Mesodermal cell (in vitro differentiated cells): ENCODE data around the gene CLASRP.
"Not testable (repeated sequence)": the region's sequence is repeated elsewhere in the genome, so short reads cannot be mapped to it uniquely, and the experiment has no call there.

Experiments
- H3K27ac ChIP-seq: 2 replicates; pipeline ENCODE4 v1.7.0; 2013; ENCODE audit warnings: mild to moderate bottlenecking, low read depth, low read length, moderate library complexity; ENCODE audit not compliant: severe bottlenecking
- H3K36me3 ChIP-seq: 2 replicates; pipeline ENCODE4 v1.7.1; 2013; ENCODE audit warnings: mild to moderate bottlenecking, low read length, moderate library complexity; ENCODE audit not compliant: control insufficient read depth, insufficient read depth
- H3K4me1 ChIP-seq: one replicate; pipeline ENCODE4 v1.7.1; 2013; ENCODE audit warnings: mild to moderate bottlenecking, low read length; ENCODE audit not compliant: insufficient read depth, control insufficient read depth, poor library complexity, severe bottlenecking
- H3K4me3 ChIP-seq: 2 replicates; pipeline ENCODE4 v1.7.0; 2013; ENCODE audit warnings: low read length, control low read depth, mild to moderate bottlenecking; ENCODE audit not compliant: insufficient read depth, poor library complexity, severe bottlenecking; ENCODE audit errors: extremely low read depth
- H3K9me3 ChIP-seq: 2 replicates; pipeline ENCODE4 v1.7.1; 2013; ENCODE audit warnings: mild to moderate bottlenecking, low read length, moderate library complexity; ENCODE audit not compliant: control insufficient read depth
- WGBS, 2 experiments: methylation state at CpG; one replicate each; pipeline ENCODE4 v1.1.5; 2013; ENCODE audit warnings: missing lambda C conversion rate in 2 of 2; ENCODE audit not compliant: insufficient coverage in 2 of 2; 5-methylcytosine and 5-hydroxymethylcytosine counted together

CLASRP gene

GRCh38 chr19:45118106-45118505, 79.3 kb downstream of the CLASRP start:
- Histone ChIP-seq H3K4me1 (no peaks in the 10 kb centered on the region), H3K9me3 (no peaks in the 10 kb centered on the region), H3K4me3 (no peak overlapping the region), H3K36me3 (peaks cover 2% of the 10 kb centered on the region), H3K27ac (no peak overlapping the region)
- WGBS, 2 experiments, result 94 to 100% methylated on average over 4 to 5 of the region's 5 CpGs

DNA sequence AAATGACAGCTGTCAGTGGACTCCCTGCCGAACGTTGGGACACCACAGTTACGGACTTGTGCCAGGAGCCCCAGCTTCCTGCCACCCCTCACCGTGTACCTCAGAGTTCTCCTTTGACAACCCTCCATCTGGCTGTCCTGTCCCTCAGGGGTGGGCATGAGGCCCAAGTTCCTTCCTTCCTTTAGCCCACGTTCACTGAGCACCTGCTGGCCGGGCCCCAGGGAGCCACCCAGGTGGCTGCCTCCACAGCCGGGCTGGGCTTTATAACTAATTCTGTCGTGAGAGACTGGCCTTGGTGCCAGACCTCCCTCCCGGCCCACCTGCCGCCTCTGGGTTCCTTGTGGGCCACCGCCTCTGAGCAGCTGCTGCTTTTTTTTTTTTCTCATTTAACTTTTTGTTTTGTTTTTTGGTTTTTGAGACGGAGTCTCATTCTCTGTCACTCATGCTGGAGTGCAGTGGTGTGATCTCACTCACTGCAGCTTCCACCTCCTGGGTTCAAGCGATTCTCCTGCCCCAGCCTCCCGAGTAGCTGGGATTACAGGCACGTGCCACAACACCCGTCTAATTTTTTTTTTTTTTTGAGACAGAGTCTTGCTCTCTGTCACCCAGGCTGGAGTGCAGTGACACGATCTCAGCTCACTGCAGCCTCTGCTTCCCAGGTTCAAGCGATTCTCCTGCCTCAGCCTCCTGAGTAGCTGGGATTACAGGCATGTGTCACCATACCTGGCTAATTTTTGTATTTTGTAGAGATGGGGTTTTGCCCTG, 79.9 kb downstream of the CLASRP start:
- not testable (repeated sequence) for H3K4me3 ChIP-seq, H3K4me1 ChIP-seq, H3K9me3 ChIP-seq, H3K27ac ChIP-seq, H3K36me3 ChIP-seq
- WGBS, 2 experiments, result 91 to 92% methylated on average over 15 of the region's 18 CpGs

DNA sequence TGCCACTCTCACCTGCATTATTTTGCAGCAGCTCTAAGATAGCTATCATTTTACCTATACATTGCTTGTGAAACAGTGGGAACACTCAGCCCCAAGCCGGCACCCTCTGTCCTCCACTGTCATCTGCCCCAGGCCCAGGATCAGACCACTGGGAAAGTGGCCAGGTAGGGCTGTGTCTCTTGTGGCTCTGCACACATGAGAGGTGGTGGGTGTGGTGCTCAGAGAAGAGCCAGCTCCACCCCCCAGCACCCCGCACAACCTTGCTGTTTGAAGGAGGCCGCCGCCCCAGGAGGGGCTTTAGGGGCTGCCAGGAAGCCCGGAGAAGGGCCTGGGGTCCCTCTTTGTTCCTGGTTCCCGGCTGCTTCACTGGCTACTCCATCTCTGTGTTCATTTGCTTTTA, 80.7 kb downstream of the CLASRP start:
- Histone ChIP-seq H3K36me3 (no peaks in the 10 kb centered on the region), H3K9me3 (no peaks in the 10 kb centered on the region), H3K4me3 (no peak overlapping the region), H3K27ac (no peak overlapping the region), H3K4me1 (no peaks in the 10 kb centered on the region)
- WGBS, 2 experiments, result 88 to 94% methylated on average over 3 to 5 of the region's 6 CpGs
